ENCODE data around the gene IDS.

DNA sequence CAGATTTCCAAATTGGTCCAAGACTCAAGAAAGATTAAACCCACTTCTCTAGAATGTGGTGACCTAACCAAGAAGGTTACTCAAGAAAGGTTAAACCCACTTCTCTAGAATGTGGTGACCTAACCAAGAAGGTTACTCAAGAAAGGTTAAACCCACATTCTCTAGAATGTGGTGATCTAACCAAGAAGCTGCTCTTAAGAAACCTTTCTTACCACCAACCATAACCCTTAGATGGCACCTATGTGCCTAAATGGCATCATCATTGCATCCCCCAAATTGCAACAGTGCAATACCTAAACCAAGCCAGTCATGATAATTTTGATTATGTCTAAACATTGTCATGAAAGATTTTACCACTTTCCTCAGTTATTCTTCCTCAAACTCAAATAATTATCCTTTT, 49.2 kb downstream of the IDS start:
- TF ChIP-seq CTCF (conservative IDR thresholded peaks at IDR 0.05 in 1 of 2, IDR thresholded peaks at IDR 0.05 in 1 of 2; ENCODE audit: low read depth in 1 of 2, low read length in 2 of 2) (no peak), EZH2 (IDR thresholded peaks at IDR 0.05; ENCODE audit: low read length, missing control alignments) (no peak)
